WTC11 (cell line): Measurements from ENCODE around the gene ADAMTSL5.

ENCODE experiments used
- CREB1 ChIP-seq: sonication (generic); formaldehyde crosslinking; IDR thresholded peaks from 2 replicates; pipeline ENCODE4 v1.8.0; 2023; ENCODE audit warnings: mild to moderate bottlenecking, missing genetic modification reagents
- FOXP1 ChIP-seq: sonication (generic); formaldehyde crosslinking; IDR thresholded peaks from 2 replicates; pipeline ENCODE4 v1.8.0; 2022; ENCODE audit warnings: missing genetic modification reagents, mild to moderate bottlenecking, moderate library complexity, borderline replicate concordance
- FOXP4 ChIP-seq: sonication (generic); formaldehyde crosslinking; IDR thresholded peaks from 2 replicates; pipeline ENCODE4 v1.8.0; 2022; ENCODE audit warnings: mild to moderate bottlenecking, missing genetic modification reagents
- RELA ChIP-seq: sonication (generic); formaldehyde crosslinking; IDR thresholded peaks from 2 replicates; pipeline ENCODE4 v1.8.1; 2022; ENCODE audit warnings: missing genetic modification reagents, mild to moderate bottlenecking, borderline replicate concordance
- SMAD3 ChIP-seq: sonication (generic); formaldehyde crosslinking; IDR thresholded peaks from 2 replicates; pipeline ENCODE4 v1.8.0; 2022; ENCODE audit warnings: missing genetic modification reagents, mild to moderate bottlenecking, borderline replicate concordance
- ZNF232 ChIP-seq: sonication (generic); formaldehyde crosslinking; IDR thresholded peaks from 2 replicates; pipeline ENCODE4 v1.8.0; 2022; ENCODE audit warnings: mild to moderate bottlenecking, missing genetic modification reagents
- ZNF263 ChIP-seq: sonication (generic); formaldehyde crosslinking; IDR thresholded peaks from 2 replicates; pipeline ENCODE4 v1.8.1; 2022; ENCODE audit warnings: low read depth, mild to moderate bottlenecking, moderate library complexity, missing genetic modification reagents
- TF ChIP-seq, protein P1 (sequence below): fragments of 200-600 bp; IDR thresholded peaks from 2 replicates; pipeline ENCODE4 v1.8.0; 2022; ENCODE audit warnings: antibody characterized with exemption

GRCh38 chr19:1561236-1561842 lies 48.5 kb upstream of the ADAMTSL5 start:
- no peak for TF ChIP-seq FOXP1 (CRISPR knock-in tag)
- no peak for TF ChIP-seq SMAD3 (CRISPR knock-in tag)
- TF ChIP-seq, protein P1, sequence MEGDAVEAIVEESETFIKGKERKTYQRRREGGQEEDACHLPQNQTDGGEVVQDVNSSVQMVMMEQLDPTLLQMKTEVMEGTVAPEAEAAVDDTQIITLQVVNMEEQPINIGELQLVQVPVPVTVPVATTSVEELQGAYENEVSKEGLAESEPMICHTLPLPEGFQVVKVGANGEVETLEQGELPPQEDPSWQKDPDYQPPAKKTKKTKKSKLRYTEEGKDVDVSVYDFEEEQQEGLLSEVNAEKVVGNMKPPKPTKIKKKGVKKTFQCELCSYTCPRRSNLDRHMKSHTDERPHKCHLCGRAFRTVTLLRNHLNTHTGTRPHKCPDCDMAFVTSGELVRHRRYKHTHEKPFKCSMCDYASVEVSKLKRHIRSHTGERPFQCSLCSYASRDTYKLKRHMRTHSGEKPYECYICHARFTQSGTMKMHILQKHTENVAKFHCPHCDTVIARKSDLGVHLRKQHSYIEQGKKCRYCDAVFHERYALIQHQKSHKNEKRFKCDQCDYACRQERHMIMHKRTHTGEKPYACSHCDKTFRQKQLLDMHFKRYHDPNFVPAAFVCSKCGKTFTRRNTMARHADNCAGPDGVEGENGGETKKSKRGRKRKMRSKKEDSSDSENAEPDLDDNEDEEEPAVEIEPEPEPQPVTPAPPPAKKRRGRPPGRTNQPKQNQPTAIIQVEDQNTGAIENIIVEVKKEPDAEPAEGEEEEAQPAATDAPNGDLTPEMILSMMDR = no peak
- no peak for TF ChIP-seq CREB1
- no peak for TF ChIP-seq FOXP4 (CRISPR knock-in tag)
- no peak for TF ChIP-seq ZNF263
- no peak for TF ChIP-seq RELA (CRISPR knock-in tag)
- TF ChIP-seq ZNF232 (CRISPR knock-in tag) = no peak
